ENCODE results near the gene COL9A1.

GRCh38 chr6:70272071-70272470 lies 30.8 kb downstream of the COL9A1 start:
- TF ChIP-seq CTCF (IDR thresholded peaks at IDR 0.05; ENCODE audit: low read length) (no peak), EZH2 (optimal IDR thresholded peaks at IDR 0.05; ENCODE audit: low read depth, low read length) (no peak), EZH2phosphoT487 (IDR thresholded peaks at IDR 0.05; ENCODE audit: low read length) (no peak)
